Measurements from ENCODE around the gene SUMO4.

Gene SUMO4

DNA sequence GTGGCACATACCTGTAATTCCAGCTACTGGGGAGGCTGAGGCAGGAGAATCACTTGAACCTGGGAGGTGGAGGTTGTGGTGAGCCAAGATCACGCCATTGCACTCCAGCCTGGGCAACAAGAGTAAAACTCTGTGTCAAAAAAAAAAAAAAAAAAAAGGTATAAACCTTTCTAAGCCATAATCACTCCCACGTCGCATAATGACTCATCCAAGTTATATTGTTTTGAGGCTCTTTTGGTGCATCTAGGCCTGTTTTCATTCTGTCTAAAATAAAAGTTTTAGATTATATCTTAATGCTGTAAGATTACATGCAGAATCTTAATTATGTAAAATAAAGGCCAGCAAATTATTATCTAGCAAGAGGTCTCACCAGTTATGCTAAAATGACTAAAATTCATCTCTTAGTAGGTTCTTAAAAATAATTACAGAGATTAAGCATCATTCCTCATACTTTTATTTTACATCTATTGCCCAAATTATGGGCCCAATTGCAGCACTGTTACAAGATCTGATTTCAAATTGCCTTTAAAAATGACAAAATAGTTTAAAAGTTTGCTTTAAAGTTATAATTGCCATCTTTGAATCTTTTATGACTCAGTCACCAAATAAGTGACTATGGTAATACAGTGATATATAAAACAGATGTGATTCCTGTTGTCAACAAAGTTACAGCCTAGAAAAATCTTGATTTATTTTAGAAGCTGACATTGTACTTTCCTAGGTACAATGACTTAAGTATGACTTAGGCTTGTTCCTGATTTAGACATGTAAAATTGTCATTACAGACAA, 10.4 kb upstream of the SUMO4 start:
- no peak for DNase-seq (ENCODE audit: low read depth)

- DNase-seq (ENCODE audit: low read depth), result no peak
Observed at GRCh38 chr6:149392093-149392492, 8.0 kb upstream of the SUMO4 start.

- DNase-seq (ENCODE audit: low read depth), result no peak
Observed at GRCh38 chr6:149392535-149392934, 7.5 kb upstream of the SUMO4 start.

- no peak for DNase-seq (ENCODE audit: low read depth)
Observed at GRCh38 chr6:149393002-149393679, 6.9 kb upstream of the SUMO4 start.

DNA sequence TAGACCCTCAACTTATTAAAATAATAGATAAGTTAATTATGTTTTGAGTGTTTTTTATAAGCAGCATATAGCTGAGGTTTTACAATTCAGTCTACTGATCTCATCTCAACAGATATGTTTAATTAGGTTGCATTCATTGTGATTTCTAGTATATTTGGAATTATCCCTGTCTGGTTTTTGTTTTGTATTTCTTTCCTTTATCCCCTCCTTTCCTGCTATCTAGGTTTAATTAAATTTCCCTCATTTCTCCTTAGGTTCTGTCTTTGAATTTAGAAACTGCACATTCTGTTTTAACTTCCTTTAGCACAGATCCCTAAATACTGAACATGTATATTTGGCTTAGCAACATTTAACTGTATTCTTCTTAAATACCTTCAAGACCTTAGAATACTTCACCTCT, 4.9 kb upstream of the SUMO4 start:
- DNase-seq (ENCODE audit: low read depth), result no peak

- no peak for DNase-seq (ENCODE audit: low read depth)
Observed at GRCh38 chr6:149397384-149397783, 2.7 kb upstream of the SUMO4 start.

DNA sequence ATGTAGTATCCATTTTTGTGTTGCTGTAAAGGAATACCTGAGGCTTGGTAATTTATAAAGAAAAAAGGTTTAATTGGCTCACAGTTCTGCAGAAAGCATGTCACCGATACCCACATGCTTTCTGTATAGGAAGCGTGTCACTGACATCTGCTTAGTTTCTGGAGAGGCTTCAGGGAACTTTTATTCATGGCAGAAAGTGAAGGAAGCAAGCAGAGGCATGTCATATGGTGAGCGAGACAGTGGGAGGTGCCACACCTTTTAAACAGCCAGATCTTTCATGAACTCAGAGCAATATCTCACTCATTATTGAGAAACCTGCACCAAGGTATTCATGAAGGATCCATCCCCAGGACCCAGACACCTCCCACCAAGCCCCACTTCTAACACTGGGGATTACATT, 3.5 kb downstream of the SUMO4 start:
- DNase-seq (ENCODE audit: low read depth), result no peak

DNA sequence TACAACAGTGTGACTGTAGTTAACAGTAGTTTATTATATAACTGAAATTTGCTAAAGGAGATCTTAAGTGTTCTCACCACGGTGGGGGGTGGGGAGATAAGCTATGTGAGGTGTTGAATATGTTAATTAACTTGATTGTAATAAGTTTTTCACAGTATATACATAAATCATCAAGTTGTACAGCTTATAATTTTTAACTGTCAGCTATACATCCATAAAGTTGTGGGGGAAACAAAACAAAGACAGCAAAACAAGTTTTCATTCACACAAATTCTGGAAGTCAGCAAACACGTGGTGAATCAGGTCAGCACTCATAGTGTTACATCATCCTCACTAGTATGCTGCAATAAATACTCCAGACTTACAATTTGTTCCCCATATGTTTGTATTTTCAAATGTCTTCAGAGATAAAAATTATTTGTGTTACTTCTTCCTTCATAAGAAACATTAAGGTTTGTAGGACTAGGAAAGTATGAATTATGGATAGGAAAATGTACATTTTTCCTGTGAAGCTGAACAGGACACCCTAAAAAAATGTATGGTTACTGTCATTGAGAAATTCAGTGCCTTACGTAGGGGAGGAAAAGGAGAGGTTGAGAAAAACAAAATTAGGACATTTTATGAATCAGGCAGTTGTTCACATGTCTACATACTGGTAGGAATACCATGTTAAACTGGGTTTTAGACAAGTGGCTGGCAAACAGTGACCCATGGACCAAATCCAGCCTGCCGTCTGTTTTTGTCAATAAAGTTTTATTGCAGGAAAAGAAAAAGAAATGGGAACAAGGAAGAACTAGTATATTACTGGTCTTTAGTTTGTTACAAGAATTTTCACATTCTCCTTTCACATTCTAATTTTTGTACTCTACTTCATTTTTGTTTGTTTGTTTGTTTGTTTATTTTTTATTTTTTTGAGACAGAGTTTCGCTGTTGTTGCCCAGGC, 6.0 kb downstream of the SUMO4 start:
- no peak for DNase-seq (ENCODE audit: low read depth)

- DNase-seq (ENCODE audit: low read depth), result no peak
Observed at GRCh38 chr6:149409617-149410016, 9.6 kb downstream of the SUMO4 start.

- DNase-seq (ENCODE audit: low read depth), result no peak
Observed at GRCh38 chr6:149410557-149410956, 10.5 kb downstream of the SUMO4 start.

DNA sequence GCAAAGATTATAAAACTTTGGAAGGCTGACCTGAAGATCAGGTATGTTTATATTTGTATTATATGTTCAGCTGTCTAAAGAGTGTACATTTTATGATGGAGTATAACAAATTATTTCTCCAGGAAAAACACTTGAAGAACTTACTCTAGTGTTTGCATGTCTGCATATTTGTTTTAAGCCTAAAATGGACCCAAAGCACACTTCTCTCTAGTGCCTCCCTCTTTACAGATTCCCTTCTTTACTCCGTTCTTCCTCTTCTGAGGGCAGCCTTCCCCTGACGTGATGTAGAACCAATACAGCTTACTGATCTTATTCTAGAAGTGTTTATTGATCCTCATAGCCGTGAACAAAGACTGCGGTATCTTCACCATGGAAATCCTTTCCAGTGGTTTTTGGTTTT, 13.9 kb downstream of the SUMO4 start:
- DNase-seq (ENCODE audit: low read depth), result no peak

GRCh38 chr6:149414821-149415220, 14.8 kb downstream of the SUMO4 start:
- no peak for DNase-seq (ENCODE audit: low read depth)

- DNase-seq (ENCODE audit: low read depth), result no peak
Observed at GRCh38 chr6:149419696-149420404, 19.8 kb downstream of the SUMO4 start.

GRCh38 chr6:149421132-149421531, 21.1 kb downstream of the SUMO4 start:
- no peak for DNase-seq (ENCODE audit: low read depth)

GRCh38 chr6:149422581-149422980, 22.5 kb downstream of the SUMO4 start:
- no peak for DNase-seq (ENCODE audit: low read depth)

- no peak for DNase-seq (ENCODE audit: low read depth)
Observed at GRCh38 chr6:149423964-149424440, 23.9 kb downstream of the SUMO4 start.

DNA sequence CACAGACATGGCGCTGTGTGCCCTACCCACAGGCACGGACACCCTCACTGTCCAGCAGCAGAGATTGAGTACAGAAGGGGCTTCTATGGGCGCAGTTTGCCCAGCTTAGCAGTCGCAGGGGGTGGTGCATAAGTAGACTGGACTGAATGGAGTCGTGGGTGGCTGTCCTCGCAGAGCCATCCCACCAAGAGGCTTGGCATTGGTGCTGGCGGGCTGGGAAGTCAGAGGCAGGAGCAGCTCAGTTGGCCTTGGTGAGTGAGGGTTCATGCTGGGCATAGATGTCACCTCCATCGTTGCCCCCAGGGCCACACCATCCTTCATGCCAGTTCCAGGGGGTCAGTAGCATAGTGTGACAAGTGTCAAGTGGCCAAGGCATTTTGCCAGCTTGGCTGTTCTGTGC, 25.2 kb downstream of the SUMO4 start:
- DNase-seq (ENCODE audit: low read depth), result no peak

DNA sequence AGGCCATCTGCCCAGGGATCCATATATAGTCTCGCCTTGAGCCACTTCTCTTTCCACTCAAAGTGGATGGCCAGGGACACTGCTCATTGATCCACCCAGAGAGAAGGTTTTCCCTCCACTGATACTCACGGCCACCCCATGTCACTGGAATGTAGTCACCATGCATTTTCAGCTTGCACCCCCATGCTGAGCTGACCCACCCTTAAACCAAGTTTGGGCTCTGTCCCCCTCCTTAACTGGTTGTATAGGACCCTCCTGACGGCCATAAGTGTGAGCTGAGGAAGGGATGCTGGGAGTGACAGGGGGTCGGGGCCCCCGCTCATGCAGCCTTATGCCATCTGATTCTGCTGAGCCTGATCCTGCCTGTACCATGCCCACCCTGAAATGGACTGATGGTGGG, 25.7 kb downstream of the SUMO4 start:
- no peak for DNase-seq (ENCODE audit: low read depth)

GRCh38 chr6:149428606-149429005, 28.5 kb downstream of the SUMO4 start:
- no peak for DNase-seq (ENCODE audit: low read depth)

DNA sequence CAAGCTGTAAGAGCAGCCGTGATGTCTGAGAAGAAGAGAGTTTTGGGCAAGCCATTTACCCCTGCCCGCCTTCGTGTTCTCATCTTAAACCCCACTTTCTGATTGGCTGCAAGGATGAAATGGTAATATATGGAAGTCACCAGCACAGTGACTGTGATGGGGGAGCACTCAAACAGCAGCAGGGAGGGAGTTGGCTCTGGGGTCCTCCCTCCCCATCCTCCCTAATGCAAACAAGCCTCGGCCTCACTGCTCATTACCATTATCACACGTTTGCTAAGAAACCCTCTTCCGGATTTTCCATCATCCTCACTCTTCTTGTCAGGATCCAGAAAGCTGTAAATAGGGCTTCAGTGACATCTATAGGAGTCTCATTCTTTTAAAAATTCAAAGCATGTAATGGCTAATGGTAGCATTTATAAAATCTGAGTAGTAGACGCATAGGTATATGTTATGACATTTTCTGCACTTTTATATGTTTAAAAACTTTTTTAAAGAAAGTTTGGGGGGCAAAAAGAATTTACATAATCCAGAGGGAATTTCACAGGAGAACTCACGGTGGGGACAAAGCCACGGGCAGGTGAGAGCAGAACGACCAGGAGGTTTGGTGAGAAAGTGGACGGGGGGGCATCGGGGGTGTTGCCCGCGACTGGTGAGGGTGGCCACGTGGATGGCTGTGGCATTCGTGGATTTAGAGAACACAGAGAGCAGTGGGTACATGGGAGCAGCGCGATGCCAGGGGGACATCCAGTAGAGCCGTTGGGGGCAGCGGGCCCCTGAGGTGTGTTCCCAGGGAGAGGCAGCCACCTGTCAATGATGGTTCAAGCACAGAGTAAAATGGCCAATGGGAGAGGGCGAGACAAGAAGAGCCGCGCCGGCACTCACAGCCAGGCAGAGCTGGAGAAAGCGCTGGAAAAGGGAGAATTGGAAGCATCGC, 29.6 kb downstream of the SUMO4 start:
- DNase-seq (ENCODE audit: low read depth), result no peak
